Mesodermal cell (in vitro differentiated cells): ENCODE results near the gene ZDHHC14.
"Not testable (repeated sequence)": the region's sequence is repeated elsewhere in the genome, so short reads cannot be mapped to it uniquely, and the experiment has no call there.

Source experiments
- H3K27ac ChIP-seq: 2 replicates; pipeline ENCODE4 v1.7.0; 2013; ENCODE audit warnings: mild to moderate bottlenecking, low read depth, low read length, moderate library complexity; ENCODE audit not compliant: severe bottlenecking
- H3K36me3 ChIP-seq: 2 replicates; pipeline ENCODE4 v1.7.1; 2013; ENCODE audit warnings: mild to moderate bottlenecking, low read length, moderate library complexity; ENCODE audit not compliant: control insufficient read depth, insufficient read depth
- H3K4me1 ChIP-seq: one replicate; pipeline ENCODE4 v1.7.1; 2013; ENCODE audit warnings: mild to moderate bottlenecking, low read length; ENCODE audit not compliant: insufficient read depth, control insufficient read depth, poor library complexity, severe bottlenecking
- H3K4me3 ChIP-seq: 2 replicates; pipeline ENCODE4 v1.7.0; 2013; ENCODE audit warnings: low read length, control low read depth, mild to moderate bottlenecking; ENCODE audit not compliant: insufficient read depth, poor library complexity, severe bottlenecking; ENCODE audit errors: extremely low read depth
- H3K9me3 ChIP-seq: 2 replicates; pipeline ENCODE4 v1.7.1; 2013; ENCODE audit warnings: mild to moderate bottlenecking, low read length, moderate library complexity; ENCODE audit not compliant: control insufficient read depth
- whole genome bisulfite sequencing, 2 experiments: methylation state at CpG; one replicate each; pipeline ENCODE4 v1.1.5; 2013; ENCODE audit warnings: missing lambda C conversion rate in 2 of 2; ENCODE audit not compliant: insufficient coverage in 2 of 2; 5-methylcytosine and 5-hydroxymethylcytosine counted together

The ZDHHC14 gene

GRCh38 chr6:157562997-157563396, 182.0 kb downstream of the ZDHHC14 start:
- H3K4me1 ChIP-seq, result no peaks in the 10 kb centered on the region
- H3K27ac ChIP-seq, result no peak overlapping the region
- WGBS, 2 experiments, result 90 to 93% methylated on average over 7 to 11 of the region's 11 CpGs
- no peaks in the 10 kb centered on the region for H3K36me3 ChIP-seq
- H3K9me3 ChIP-seq, result no peaks in the 10 kb centered on the region
- no peak overlapping the region for H3K4me3 ChIP-seq

- Histone ChIP-seq H3K4me3 (no peak overlapping the region), H3K36me3 (no peaks in the 10 kb centered on the region), H3K27ac (no peak overlapping the region), H3K9me3 (no peaks in the 10 kb centered on the region), H3K4me1 (no peaks in the 10 kb centered on the region)
- 89% methylated on average over 6 to 8 of the region's 8 CpGs for WGBS, 2 experiments
Measured at GRCh38 chr6:157563611-157564284, 182.8 kb downstream of the ZDHHC14 start.

- H3K36me3 ChIP-seq, result no peaks in the 10 kb centered on the region
- no peak overlapping the region for H3K27ac ChIP-seq
- WGBS, 2 experiments, result no CpG with 5 or more reads among the region's 1 CpG
- H3K4me3 ChIP-seq, result no peak overlapping the region
- peaks cover 3% of the 10 kb centered on the region for H3K4me1 ChIP-seq
- H3K9me3 ChIP-seq, result no peaks in the 10 kb centered on the region
Measured at GRCh38 chr6:157568702-157569101, 187.7 kb downstream of the ZDHHC14 start.

DNA sequence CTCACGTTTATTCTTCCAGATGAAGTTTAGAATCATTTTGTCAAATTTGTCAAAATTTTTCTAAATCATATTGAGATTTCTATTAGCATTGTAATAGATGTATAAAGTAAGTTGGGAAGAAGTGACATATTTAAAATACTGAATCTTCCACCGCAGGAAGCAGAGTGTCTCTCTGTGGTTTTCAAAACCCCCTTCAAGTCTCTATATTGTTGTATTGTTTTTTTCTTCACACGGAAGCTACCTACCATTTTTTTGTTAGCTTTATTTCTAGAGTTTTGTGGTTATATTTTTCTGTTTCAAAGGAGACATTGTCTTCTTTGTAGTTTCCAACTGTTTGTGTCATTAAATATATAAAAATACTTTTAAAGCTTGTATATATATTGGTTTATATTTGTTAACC, 188.6 kb downstream of the ZDHHC14 start:
- H3K4me1 ChIP-seq, result peaks cover 3% of the 10 kb centered on the region
- no CpG with 5 or more reads among the region's 3 CpGs for WGBS, 2 experiments
- no peak overlapping the region for H3K27ac ChIP-seq
- no peaks in the 10 kb centered on the region for H3K9me3 ChIP-seq
- no peak overlapping the region for H3K4me3 ChIP-seq
- H3K36me3 ChIP-seq, result no peaks in the 10 kb centered on the region

DNA sequence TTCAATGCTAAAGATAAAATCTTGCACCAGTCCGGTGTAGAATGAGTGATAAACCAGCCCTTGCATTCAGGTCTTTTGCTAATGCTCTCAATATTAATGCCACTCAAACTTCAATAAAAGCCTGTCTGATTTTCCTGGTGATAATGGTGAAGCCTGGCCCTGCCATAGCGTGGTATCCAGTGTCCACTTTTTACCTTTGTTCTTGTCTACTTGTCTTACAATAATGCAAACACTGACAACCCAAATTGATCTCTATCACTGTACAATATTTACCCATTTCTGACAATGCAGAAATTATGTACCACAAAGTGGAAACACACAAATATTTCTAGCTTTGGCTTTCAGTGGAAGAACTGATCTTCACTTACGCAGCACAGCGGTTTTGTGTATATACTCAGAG, 189.1 kb downstream of the ZDHHC14 start:
- H3K36me3 ChIP-seq, result no peaks in the 10 kb centered on the region
- no peak overlapping the region for H3K27ac ChIP-seq
- peaks cover 3% of the 10 kb centered on the region for H3K4me1 ChIP-seq
- 96 to 100% methylated on average over 2 to 3 of the region's 4 CpGs for WGBS, 2 experiments
- H3K9me3 ChIP-seq, result no peaks in the 10 kb centered on the region
- H3K4me3 ChIP-seq, result no peak overlapping the region

- Histone ChIP-seq H3K36me3 (no peaks in the 10 kb centered on the region), H3K9me3 (no peaks in the 10 kb centered on the region), H3K4me3 (no peak overlapping the region), H3K4me1 (peaks cover 3% of the 10 kb centered on the region), H3K27ac (no peak overlapping the region)
Measured at GRCh38 chr6:157570752-157571151, 189.8 kb downstream of the ZDHHC14 start.

GRCh38 chr6:157571269-157571668, 190.3 kb downstream of the ZDHHC14 start:
- Histone ChIP-seq H3K36me3 (no peaks in the 10 kb centered on the region), H3K27ac (no peak overlapping the region), H3K4me1 (peaks cover 3% of the 10 kb centered on the region), H3K4me3 (no peak overlapping the region), H3K9me3 (no peaks in the 10 kb centered on the region)
- WGBS, 2 experiments, result 74 to 96% methylated on average over 3 to 4 of the region's 4 CpGs

DNA sequence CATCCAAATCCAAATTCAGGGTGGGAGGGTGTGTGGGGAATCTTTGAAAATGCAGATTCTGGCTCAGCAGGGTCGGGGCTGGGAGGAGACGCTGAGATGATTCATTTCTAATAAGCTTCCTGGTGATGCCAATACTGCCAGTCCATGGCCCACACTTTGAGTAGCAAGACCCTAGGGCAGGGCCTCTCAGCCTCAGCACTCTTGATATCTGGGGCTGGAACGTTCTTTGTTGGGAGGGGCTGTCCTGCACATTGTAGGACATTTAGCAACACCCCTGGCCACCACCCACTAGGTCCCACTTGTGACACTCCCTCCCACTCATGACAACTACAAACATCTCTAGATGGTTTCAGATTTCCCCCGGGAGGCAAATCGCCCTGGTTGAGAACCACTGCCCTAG, 191.0 kb downstream of the ZDHHC14 start:
- no peak overlapping the region for H3K4me3 ChIP-seq

GRCh38 chr6:157574851-157575424, 193.9 kb downstream of the ZDHHC14 start:
- H3K27ac ChIP-seq, result no peak overlapping the region
- 90 to 95% methylated on average over 3 to 4 of the region's 5 CpGs for WGBS, 2 experiments
- no peaks in the 10 kb centered on the region for H3K9me3 ChIP-seq
- no peak overlapping the region for H3K4me3 ChIP-seq
- H3K4me1 ChIP-seq, result peaks cover 3% of the 10 kb centered on the region
- H3K36me3 ChIP-seq, result no peaks in the 10 kb centered on the region

More for the DNA sequence above, 191.0 kb downstream of the ZDHHC14 start:
- peaks cover 3% of the 10 kb centered on the region for H3K4me1 ChIP-seq
- 85% methylated on average over 4 of the region's 5 CpGs; no CpG with 5 or more reads in 1 of the 2 experiments for WGBS, 2 experiments
- H3K27ac ChIP-seq, result no peak overlapping the region
- no peaks in the 10 kb centered on the region for H3K9me3 ChIP-seq
- no peaks in the 10 kb centered on the region for H3K36me3 ChIP-seq

- no peak overlapping the region for H3K27ac ChIP-seq
- H3K36me3 ChIP-seq, result no peaks in the 10 kb centered on the region
- H3K4me1 ChIP-seq, result peaks cover 3% of the 10 kb centered on the region
- no peaks in the 10 kb centered on the region for H3K9me3 ChIP-seq
- H3K4me3 ChIP-seq, result no peak overlapping the region
- WGBS, 2 experiments, result 66 to 86% methylated on average over 2 to 5 of the region's 9 CpGs
Measured at GRCh38 chr6:157575436-157576145, 194.6 kb downstream of the ZDHHC14 start.

DNA sequence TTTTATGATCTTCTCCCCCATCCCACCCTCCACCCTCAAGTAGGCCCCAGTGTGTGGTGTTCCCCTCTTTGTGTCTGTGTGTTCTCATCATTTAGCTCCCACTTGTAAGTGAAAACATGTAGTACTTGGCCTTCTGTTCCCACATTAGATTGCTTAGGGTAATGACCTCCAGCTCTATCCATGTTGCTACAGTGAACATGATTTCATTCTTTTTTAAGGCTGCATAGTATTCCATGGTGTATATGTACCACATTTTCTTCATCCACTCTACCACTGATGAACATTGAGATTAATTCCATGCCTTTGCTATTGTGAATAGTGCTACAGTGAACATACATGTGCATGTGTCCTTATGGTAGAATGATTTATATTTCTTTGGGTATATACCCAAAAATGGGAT, 196.0 kb downstream of the ZDHHC14 start:
- H3K27ac ChIP-seq, H3K4me1 ChIP-seq, H3K36me3 ChIP-seq, H3K4me3 ChIP-seq, H3K9me3 ChIP-seq: not testable (repeated sequence)
